RWPE2 (cell line): Measurements from ENCODE around the gene APOL1.

Experiments
- ATAC-seq: fragments of 200-7000 bp; cut with Tn5 transposase; 3 replicates; pipeline ENCODE4 v1.9.1; 2021; ENCODE audit warnings: low read depth
- DNase-seq: peaks from one replicate; pipeline ENCODE4 v3.0.0-alpha.2; 2020; ENCODE audit warnings: low spot score
- H3K27ac ChIP-seq: fragments of 450-650 bp; 2 replicates; pipeline ENCODE4 v1.5.1; 2017; ENCODE audit warnings: mild to moderate bottlenecking; ENCODE audit not compliant: poor library complexity, severe bottlenecking
- H3K27me3 ChIP-seq: fragments of 250-450 bp; sonication (Bioruptor Pico); 2 replicates; pipeline ENCODE4 v1.5.1; 2021; ENCODE audit warnings: mild to moderate bottlenecking, moderate library complexity; ENCODE audit not compliant: insufficient read depth, poor library complexity, severe bottlenecking
- H3K36me3 ChIP-seq: fragments of 250-450 bp; sonication (Bioruptor Pico); 2 replicates; pipeline ENCODE4 v1.5.1; 2020; ENCODE audit warnings: low read depth, mild to moderate bottlenecking, moderate library complexity
- H3K4me1 ChIP-seq: fragments of 250-450 bp; sonication (Bioruptor Pico); 2 replicates; pipeline ENCODE4 v1.5.1; 2021; ENCODE audit warnings: mild to moderate bottlenecking, moderate library complexity; ENCODE audit not compliant: insufficient read depth, poor library complexity, severe bottlenecking
- H3K4me3 ChIP-seq: fragments of 250-450 bp; sonication (Bioruptor Pico); 2 replicates; pipeline ENCODE4 v1.5.1; 2021; ENCODE audit warnings: mild to moderate bottlenecking, moderate library complexity; ENCODE audit not compliant: severe bottlenecking
- H3K9me3 ChIP-seq: fragments of 250-450 bp; sonication (Bioruptor Pico); 2 replicates; pipeline ENCODE4 v1.5.1; 2021; ENCODE audit warnings: mild to moderate bottlenecking, moderate library complexity; ENCODE audit not compliant: severe bottlenecking
- TF ChIP-seq, protein P1 (sequence below): fragments of 450-650 bp; IDR thresholded peaks from one replicate; pipeline ENCODE4 v1.5.1; 2017; ENCODE audit warnings: mild to moderate bottlenecking, moderate library complexity; ENCODE audit not compliant: poor library complexity, severe bottlenecking

APOL1 gene

GRCh38 chr22:36284171-36284571 lies 31.2 kb downstream of the APOL1 start:
- Histone ChIP-seq H3K27ac (no peak overlapping the region), H3K4me3 (no peak overlapping the region), H3K4me1 (no peaks in the 10 kb centered on the region), H3K9me3 (no peaks in the 10 kb centered on the region), H3K36me3 (peaks cover 88% of the 10 kb centered on the region), H3K27me3 (no peaks in the 10 kb centered on the region)
- TF ChIP-seq, protein P1, sequence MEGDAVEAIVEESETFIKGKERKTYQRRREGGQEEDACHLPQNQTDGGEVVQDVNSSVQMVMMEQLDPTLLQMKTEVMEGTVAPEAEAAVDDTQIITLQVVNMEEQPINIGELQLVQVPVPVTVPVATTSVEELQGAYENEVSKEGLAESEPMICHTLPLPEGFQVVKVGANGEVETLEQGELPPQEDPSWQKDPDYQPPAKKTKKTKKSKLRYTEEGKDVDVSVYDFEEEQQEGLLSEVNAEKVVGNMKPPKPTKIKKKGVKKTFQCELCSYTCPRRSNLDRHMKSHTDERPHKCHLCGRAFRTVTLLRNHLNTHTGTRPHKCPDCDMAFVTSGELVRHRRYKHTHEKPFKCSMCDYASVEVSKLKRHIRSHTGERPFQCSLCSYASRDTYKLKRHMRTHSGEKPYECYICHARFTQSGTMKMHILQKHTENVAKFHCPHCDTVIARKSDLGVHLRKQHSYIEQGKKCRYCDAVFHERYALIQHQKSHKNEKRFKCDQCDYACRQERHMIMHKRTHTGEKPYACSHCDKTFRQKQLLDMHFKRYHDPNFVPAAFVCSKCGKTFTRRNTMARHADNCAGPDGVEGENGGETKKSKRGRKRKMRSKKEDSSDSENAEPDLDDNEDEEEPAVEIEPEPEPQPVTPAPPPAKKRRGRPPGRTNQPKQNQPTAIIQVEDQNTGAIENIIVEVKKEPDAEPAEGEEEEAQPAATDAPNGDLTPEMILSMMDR: no peak
- no peak for ATAC-seq
- peak; percentile 61 for DNase-seq

GRCh38 chr22:36285017-36285416 lies 32.1 kb downstream of the APOL1 start:
- Histone ChIP-seq H3K9me3 (no peaks in the 10 kb centered on the region), H3K4me1 (no peaks in the 10 kb centered on the region), H3K27ac (no peak overlapping the region), H3K36me3 (peaks cover 97% of the 10 kb centered on the region), H3K4me3 (no peak overlapping the region), H3K27me3 (no peaks in the 10 kb centered on the region)
- ATAC-seq (no peak), DNase-seq (no peak)
- TF ChIP-seq, protein P1: no peak

DNA sequence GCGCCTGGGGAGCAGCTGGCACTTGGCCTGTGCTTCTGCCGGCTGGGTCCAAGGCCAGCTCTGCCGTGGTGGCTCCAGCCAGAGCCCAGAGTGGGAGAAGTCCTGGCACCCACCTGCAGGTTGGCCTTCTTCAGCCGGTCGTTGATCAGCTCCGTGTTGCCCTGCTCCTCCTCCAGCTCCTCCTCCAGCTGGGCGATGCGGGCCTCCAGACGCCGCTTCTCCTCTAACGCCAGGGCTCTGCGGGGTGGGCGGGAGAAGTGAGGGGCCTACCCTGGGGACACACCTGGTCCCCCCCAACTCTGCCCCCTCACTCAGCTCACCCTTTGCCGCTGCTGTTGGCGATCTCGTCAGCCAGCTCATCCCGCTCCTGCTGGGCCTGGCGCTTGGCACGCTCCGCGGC lies 32.6 kb downstream of the APOL1 start:
- ATAC-seq: no peak

GRCh38 chr22:36286096-36286957 lies 33.4 kb downstream of the APOL1 start:
- Histone ChIP-seq H3K4me3 (no peak overlapping the region), H3K27ac (no peak overlapping the region), H3K27me3 (no peaks in the 10 kb centered on the region), H3K9me3 (no peaks in the 10 kb centered on the region), H3K36me3 (peaks cover 88% of the 10 kb centered on the region), H3K4me1 (no peaks in the 10 kb centered on the region)
- TF ChIP-seq, protein P1: peak; percentile 79
- DNase-seq (no peak), ATAC-seq (peak; percentile 59)

More for the DNA sequence above, 32.6 kb downstream of the APOL1 start:
- H3K4me3 ChIP-seq: no peak overlapping the region
- TF ChIP-seq, protein P1: no peak
- H3K27ac ChIP-seq: no peak overlapping the region
- H3K36me3 ChIP-seq: peaks cover 96% of the 10 kb centered on the region
- no peaks in the 10 kb centered on the region for H3K9me3 ChIP-seq
- DNase-seq: no peak
- H3K4me1 ChIP-seq: no peaks in the 10 kb centered on the region
- no peaks in the 10 kb centered on the region for H3K27me3 ChIP-seq
